D721Med (cell line): Measurements from ENCODE around the gene GAL3ST3.
"Not testable (repeated sequence)": the region's sequence is repeated elsewhere in the genome, so short reads cannot be mapped to it uniquely, and the experiment has no call there.

ENCODE experiments used
- DNase-seq: peaks from one replicate; pipeline ENCODE4 v3.0.0; 2011; ENCODE audit warnings: low spot score; ENCODE audit not compliant: insufficient read length
- FAIRE-seq: peaks from 2 replicates; lab custom pipeline; 2011; peaks lifted over from hg19 to GRCh38; lab: Jason Lieb, UNC
- CTCF ChIP-seq: IDR thresholded peaks from 2 replicates; pipeline ENCODE4 v1.5.1; 2012; ENCODE audit warnings: mild to moderate bottlenecking, control low read depth; ENCODE audit not compliant: insufficient read depth; ENCODE audit errors: missing control alignments

GAL3ST3 gene

GRCh38 chr11:66032957-66033735 lies 15.8 kb downstream of the GAL3ST3 start:
- no peak for FAIRE-seq
- no peak for TF ChIP-seq CTCF
- DNase-seq = no peak

- DNase-seq = no peak
- FAIRE-seq = no peak
These were observed 22.9 kb downstream of the GAL3ST3 start, which contains the start of gene CATSPER1 for GRCh38 chr11:66026017-66026529. Gene CATSPER1, minus strand, starts transcription at chr11:66026479. Its CDS starts 100 bp downstream, at chr11:66026379.

GRCh38 chr11:66023186-66023440 lies 25.8 kb downstream of the GAL3ST3 start:
- DNase-seq, FAIRE-seq: not testable (repeated sequence)

More at GRCh38 chr11:66026017-66026529, 22.9 kb downstream of the GAL3ST3 start, which contains the start of gene CATSPER1:
- no peak for TF ChIP-seq CTCF

- peak; percentile 83 for TF ChIP-seq CTCF
- peak; percentile 90 for DNase-seq
- no peak for FAIRE-seq
These were observed 26.4 kb downstream of the GAL3ST3 start for GRCh38 chr11:66022401-66023185.

GRCh38 chr11:66020618-66021357 lies 28.2 kb downstream of the GAL3ST3 start:
- no peak for TF ChIP-seq CTCF
- FAIRE-seq = no peak
- DNase-seq = no peak

- no peak for DNase-seq
- no peak for FAIRE-seq
- no peak for TF ChIP-seq CTCF
These were observed 28.7 kb downstream of the GAL3ST3 start for GRCh38 chr11:66020212-66020611.

- no peak for DNase-seq
- FAIRE-seq = no peak
- no peak for TF ChIP-seq CTCF
These were observed 31.6 kb downstream of the GAL3ST3 start for GRCh38 chr11:66017321-66017720.
